Measurements from ENCODE around the gene PGBD2. TPM values are rescaled to one million over a fixed set of nuclear protein-coding genes. Genes with fewer than 3 reads are reported as not detected.

Gene PGBD2, protein sequence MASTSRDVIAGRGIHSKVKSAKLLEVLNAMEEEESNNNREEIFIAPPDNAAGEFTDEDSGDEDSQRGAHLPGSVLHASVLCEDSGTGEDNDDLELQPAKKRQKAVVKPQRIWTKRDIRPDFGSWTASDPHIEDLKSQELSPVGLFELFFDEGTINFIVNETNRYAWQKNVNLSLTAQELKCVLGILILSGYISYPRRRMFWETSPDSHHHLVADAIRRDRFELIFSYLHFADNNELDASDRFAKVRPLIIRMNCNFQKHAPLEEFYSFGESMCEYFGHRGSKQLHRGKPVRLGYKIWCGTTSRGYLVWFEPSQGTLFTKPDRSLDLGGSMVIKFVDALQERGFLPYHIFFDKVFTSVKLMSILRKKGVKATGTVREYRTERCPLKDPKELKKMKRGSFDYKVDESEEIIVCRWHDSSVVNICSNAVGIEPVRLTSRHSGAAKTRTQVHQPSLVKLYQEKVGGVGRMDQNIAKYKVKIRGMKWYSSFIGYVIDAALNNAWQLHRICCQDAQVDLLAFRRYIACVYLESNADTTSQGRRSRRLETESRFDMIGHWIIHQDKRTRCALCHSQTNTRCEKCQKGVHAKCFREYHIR
- 10 to 100 TPM in 3 of 4 donors, 1 to 10 TPM in 1; 7.9 to 16.5 (median 13.0) TPM for total RNA-seq

DNA sequence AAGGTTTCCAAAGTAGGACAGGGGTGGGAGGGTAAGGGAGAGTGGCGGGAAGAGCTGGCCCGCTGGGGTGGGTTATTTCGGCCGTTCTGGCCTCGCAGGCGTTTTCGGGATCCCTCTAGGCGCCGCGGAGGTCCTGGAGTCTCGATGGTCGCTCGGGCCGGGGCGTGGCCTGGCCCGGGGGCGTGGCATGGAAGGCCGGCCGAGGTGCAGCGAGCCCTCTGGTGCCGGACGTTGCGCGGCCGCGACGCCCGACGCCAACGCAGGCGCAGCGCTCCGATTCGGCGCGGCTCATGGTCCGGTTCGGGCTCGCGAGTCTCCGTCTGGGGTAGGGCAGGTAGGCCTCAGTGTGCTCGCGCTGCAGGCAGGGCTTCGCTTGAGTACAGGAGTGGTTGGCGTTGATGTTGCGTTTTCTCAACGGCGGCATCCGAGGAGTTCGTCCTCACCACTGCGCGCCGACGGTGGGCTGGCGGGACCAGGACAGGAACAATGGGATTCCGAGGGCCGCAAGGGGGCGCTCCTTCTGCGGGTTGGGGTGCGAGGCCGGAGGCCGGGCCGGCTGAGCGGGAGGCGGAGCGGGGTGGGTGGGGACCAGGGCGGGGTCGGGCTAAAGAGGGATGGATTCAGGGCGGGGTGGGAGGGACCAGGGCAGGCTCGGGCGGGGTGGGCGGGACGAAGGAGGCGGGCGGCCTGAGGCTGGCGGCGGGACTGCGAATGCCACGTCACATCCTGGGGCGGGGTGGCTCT is at the start of gene PGBD2:
Gene PGBD2, plus strand, starts transcription at position 227 of the 744 bp plus-strand sequence. CDS start 7,628 bp downstream, outside the sequence.
- TF ChIP-seq POLR2A (IDR thresholded peaks at IDR 0.05): peak in 1 of 2 donors; percentile 92
- TF ChIP-seq, protein P1, sequence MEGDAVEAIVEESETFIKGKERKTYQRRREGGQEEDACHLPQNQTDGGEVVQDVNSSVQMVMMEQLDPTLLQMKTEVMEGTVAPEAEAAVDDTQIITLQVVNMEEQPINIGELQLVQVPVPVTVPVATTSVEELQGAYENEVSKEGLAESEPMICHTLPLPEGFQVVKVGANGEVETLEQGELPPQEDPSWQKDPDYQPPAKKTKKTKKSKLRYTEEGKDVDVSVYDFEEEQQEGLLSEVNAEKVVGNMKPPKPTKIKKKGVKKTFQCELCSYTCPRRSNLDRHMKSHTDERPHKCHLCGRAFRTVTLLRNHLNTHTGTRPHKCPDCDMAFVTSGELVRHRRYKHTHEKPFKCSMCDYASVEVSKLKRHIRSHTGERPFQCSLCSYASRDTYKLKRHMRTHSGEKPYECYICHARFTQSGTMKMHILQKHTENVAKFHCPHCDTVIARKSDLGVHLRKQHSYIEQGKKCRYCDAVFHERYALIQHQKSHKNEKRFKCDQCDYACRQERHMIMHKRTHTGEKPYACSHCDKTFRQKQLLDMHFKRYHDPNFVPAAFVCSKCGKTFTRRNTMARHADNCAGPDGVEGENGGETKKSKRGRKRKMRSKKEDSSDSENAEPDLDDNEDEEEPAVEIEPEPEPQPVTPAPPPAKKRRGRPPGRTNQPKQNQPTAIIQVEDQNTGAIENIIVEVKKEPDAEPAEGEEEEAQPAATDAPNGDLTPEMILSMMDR (IDR thresholded peaks at IDR 0.05): peak; percentile 52 to 80 (median 62)
- no peaks in the 10 kb centered on the region for H3K27me3 ChIP-seq
- no peaks in the 10 kb centered on the region for H3K9me3 ChIP-seq
- no peaks in the 10 kb centered on the region for H3K36me3 ChIP-seq
- H3K4me1 ChIP-seq: no peaks in the 10 kb centered on the region
- H3K27ac ChIP-seq: peak within 1 kb of the TSS; percentile 84 to 95
- peak; percentile 93 to 94 for DNase-seq
- peak within 1 kb of the TSS; percentile 64 to 66 for H3K4me3 ChIP-seq
- intact Hi-C loops (cut with DNase I; ENCODE audit: low total_unique reads): no loop called here

DNA sequence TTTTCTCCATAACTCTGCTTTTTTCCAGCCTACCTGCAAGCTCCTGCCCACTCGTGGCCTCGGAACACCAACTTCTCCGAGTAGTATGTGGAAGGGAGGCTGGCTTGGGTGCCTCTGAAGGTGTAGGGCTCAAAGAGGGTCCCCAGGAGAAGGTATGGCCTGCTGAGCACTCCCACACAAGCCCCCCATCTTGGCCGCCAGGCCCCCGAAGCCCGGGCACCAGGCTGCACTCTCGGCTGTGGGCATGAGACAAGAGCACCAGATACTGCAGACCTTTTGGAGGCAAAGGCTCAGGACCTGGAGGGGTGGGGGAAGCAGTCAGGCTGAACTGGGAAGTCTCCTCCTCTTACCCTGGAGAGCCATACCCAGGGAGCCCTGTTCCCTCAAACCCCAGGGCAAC is 48.8 kb upstream of the PGBD2 start:
- Histone ChIP-seq H3K4me3 (no peak overlapping the region), H3K9me3 (no peaks in the 10 kb centered on the region), H3K27me3 (no peaks in the 10 kb centered on the region), H3K27ac (peak overlapping the region in 1 of 2 donors; percentile 95), H3K36me3 (no peaks in the 10 kb centered on the region), H3K4me1 (peaks cover 0 to 7% of the 10 kb centered on the region in 2 donors)
- no peak for DNase-seq
- intact Hi-C loops (cut with DNase I; ENCODE audit: low total_unique reads): no loop called here
- TF ChIP-seq, protein P1 (IDR thresholded peaks at IDR 0.05): no peak
- no peak for TF ChIP-seq POLR2A (IDR thresholded peaks at IDR 0.05)

DNA sequence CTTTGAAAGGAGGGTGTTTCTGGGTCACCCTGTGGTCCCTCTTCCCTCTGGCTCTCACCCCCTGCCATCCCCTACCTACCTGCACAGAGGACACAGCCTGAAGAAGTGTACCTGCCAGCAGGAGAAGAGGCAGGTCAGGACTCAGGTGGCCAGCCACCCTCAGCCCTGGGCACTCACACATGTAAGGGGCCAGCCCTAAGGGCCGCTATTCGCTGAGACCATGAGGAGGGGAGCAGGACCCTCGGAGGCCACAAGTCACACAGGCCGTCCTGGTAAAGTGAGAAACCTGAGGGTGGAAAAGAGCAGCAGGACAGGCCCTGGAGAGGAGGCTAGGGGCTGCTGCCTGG is 48.3 kb upstream of the PGBD2 start:
- Histone ChIP-seq H3K4me3 (peak overlapping the region; percentile 60 to 73), H3K36me3 (no peaks in the 10 kb centered on the region), H3K4me1 (peaks cover 0 to 7% of the 10 kb centered on the region in 2 donors), H3K9me3 (no peaks in the 10 kb centered on the region), H3K27me3 (no peaks in the 10 kb centered on the region), H3K27ac (peak overlapping the region; percentile 92 to 95)
- DNase-seq: no peak
- intact Hi-C loops (cut with DNase I; ENCODE audit: low total_unique reads): loop anchor here (2.0 kb wide), 1 partner anchor 19 kb away; the partner anchor contains the start of gene ZNF672
- TF ChIP-seq POLR2A (IDR thresholded peaks at IDR 0.05): no peak
- TF ChIP-seq, protein P1 (IDR thresholded peaks at IDR 0.05): no peak

DNA sequence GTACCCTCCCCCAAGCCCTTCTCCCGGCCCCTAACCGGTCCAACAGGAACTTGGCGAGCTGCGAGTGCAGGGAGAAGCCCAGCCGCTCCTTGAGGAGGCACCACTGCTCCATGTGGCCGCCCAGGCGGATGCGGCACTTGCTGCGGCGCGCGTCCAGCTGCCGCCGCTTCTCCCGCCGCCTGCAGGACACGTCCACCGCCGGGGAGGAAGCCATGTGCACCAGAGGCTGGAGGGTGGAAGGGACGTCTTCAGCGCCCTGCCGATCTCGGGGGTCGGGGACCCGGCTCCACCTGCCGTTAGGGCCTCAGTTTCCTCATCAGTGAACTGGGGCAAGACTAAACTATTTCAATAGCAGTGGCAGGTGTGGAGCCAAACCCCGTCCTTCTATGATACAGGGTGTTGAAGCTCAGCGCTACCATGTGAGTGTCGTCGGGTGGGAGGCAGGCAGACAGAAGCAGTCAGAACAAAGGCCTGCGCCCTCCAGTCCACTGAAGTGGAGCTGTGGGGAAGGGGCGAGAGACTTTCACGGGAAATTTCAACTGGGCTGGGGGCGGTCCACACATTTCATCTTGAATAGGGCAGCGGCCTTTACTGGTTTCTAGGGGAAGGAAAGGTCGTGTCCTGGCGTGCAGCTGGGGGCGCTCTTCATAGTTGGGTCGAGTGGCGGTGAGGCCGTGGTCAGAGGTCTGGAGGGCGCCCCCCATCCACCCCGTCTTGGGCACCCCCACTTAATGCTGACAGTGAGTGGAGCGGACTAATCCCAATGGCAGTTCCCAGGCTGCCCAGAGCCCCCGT is 47.7 kb upstream of the PGBD2 start:
- TF ChIP-seq POLR2A (IDR thresholded peaks at IDR 0.05): no peak
- TF ChIP-seq, protein P1 (IDR thresholded peaks at IDR 0.05): peak in 2 of 4 experiments; percentile 35 to 41
- H3K4me1 ChIP-seq: peaks cover 0 to 7% of the 10 kb centered on the region in 2 donors
- peak overlapping the region; percentile 60 to 73 for H3K4me3 ChIP-seq
- H3K9me3 ChIP-seq: no peaks in the 10 kb centered on the region
- DNase-seq: peak; percentile 54 to 55
- peak overlapping the region; percentile 92 to 95 for H3K27ac ChIP-seq
- H3K27me3 ChIP-seq: no peaks in the 10 kb centered on the region
- intact Hi-C loops (cut with DNase I; ENCODE audit: low total_unique reads): loop anchor here (2.0 kb wide), 1 partner anchor 19 kb away; the partner anchor contains the start of gene ZNF672
- no peaks in the 10 kb centered on the region for H3K36me3 ChIP-seq

Data from uterus (tissue), 4 donors.